Kidney (tissue), 14 donors: ENCODE data around the gene FAM168B. TPM values are rescaled to one million over a fixed set of nuclear protein-coding genes. Genes with fewer than 3 reads are reported as not detected.

ENCODE experiments used
- DNase-seq, 5 donors: peaks; one replicate each; pipeline ENCODE4 v3.0.0-alpha.2; 2013 to 2020
- FAIRE-seq: peaks from 2 replicates; lab custom pipeline; 2012; peaks lifted over from hg19 to GRCh38; lab: Jason Lieb, UNC
- H3K27ac ChIP-seq, 2 donors: one replicate each; pipeline ENCODE4 v1.7.0; 2013; ENCODE audit warnings: low read depth in 2 of 2, low read length in 2 of 2, inconsistent platforms in 1 of 2
- H3K27me3 ChIP-seq: one replicate; pipeline ENCODE4 v1.7.1; 2013; ENCODE audit warnings: low read length, inconsistent platforms; ENCODE audit not compliant: control insufficient read depth, insufficient read depth
- H3K36me3 ChIP-seq, 3 donors: one replicate each; pipeline versions ENCODE4 v1.7.0 to v1.7.1; 2013; ENCODE audit warnings: low read length in 3 of 3, control low read depth in 1 of 3, inconsistent platforms in 1 of 3; ENCODE audit not compliant: insufficient read depth in 3 of 3, control insufficient read depth in 2 of 3
- H3K4me1 ChIP-seq, 3 donors: one replicate each; pipeline versions ENCODE4 v1.7.0 to v1.7.1; 2013; ENCODE audit warnings: low read length in 3 of 3, inconsistent platforms in 1 of 3, low read depth in 1 of 3; ENCODE audit not compliant: control insufficient read depth in 2 of 3, insufficient read depth in 2 of 3
- H3K4me3 ChIP-seq, 3 donors: one replicate each; pipeline versions ENCODE4 v1.7.0 to v1.8.1; 2013; ENCODE audit warnings: low read length in 3 of 3, control low read depth in 1 of 3, inconsistent platforms in 1 of 3
- H3K9ac ChIP-seq, 3 donors: one replicate each; pipeline versions ENCODE4 v1.7.0 to v1.7.1; 2013; ENCODE audit warnings: low read length in 3 of 3, control low read depth in 1 of 3, inconsistent platforms in 1 of 3
- H3K9me3 ChIP-seq, 3 donors: one replicate each; pipeline versions ENCODE4 v1.7.0 to v1.7.1; 2013; ENCODE audit warnings: low read length in 3 of 3, control low read depth in 1 of 3, inconsistent platforms in 1 of 3; ENCODE audit not compliant: control insufficient read depth in 2 of 3, insufficient read depth in 1 of 3
- CTCF ChIP-seq: IDR thresholded peaks from 3 replicates; pipeline ENCODE4 v1.5.1; 2012; ENCODE audit warnings: mild to moderate bottlenecking, moderate library complexity, borderline replicate concordance; ENCODE audit not compliant: insufficient read depth; ENCODE audit errors: extremely low read depth
- intact Hi-C: fragments of 100-400 bp; cut with DNase I; formaldehyde crosslinking; loops from one replicate; pipeline ENCODE4 v1.11.1; 2022
- polyA plus RNA-seq: library from polyadenylated mRNA; stranded (reverse); fragments of 350-450 nt; fragmentation: Illumina TruSeq; extraction: RNeasy Lipid Tissue Mini Kit (QIAGEN cat#74804); gene quantifications from one replicate; pipeline ENCODE4 v1.2.3, GENCODE V29; 2014; ENCODE audit warnings: low read depth, low replicate concordance; ENCODE audit not compliant: insufficient read depth
- total RNA-seq: library from RNA; stranded (reverse); fragmentation: NEBNext Ultra II Directional; extraction: Animal tissue kit (Norgen Biotek cat#: 25700); gene quantifications from one replicate; pipeline ENCODE4 v1.2.1, GENCODE V29; 2021
- donor health status: control.
- donor health status: control.
- donor health status: control.
- donor health status: control.
- donor health status: control.
- donor health status: DM: yes; HTN: yes; CAD: no.
- donor health status: Normal renal cell carcinoma (clear cell type).

FAM168B gene
- total and polyA plus RNA-seq, 2 donors from 2014 or later = 34.1 to 89.9 TPM

- Histone ChIP-seq H3K9ac (no peak overlapping the region), H3K4me1 (no peaks in the 10 kb centered on the region), H3K27me3 (no peaks in the 10 kb centered on the region), H3K27ac (no peak overlapping the region), H3K4me3 (no peak overlapping the region), H3K9me3 (peaks cover 0 to 2% (median 0%) of the 10 kb centered on the region in 3 donors), H3K36me3 (no peaks in the 10 kb centered on the region)
- no peak for TF ChIP-seq CTCF
- intact Hi-C loops = no loop called here
- FAIRE-seq (no peak), DNase-seq (no peak)
Measured at GRCh38 chr2:131009713-131010475, 83.4 kb downstream of the FAM168B start.

GRCh38 chr2:131008967-131009366 is 84.3 kb downstream of the FAM168B start:
- Histone ChIP-seq H3K27me3 (no peaks in the 10 kb centered on the region), H3K4me3 (no peak overlapping the region), H3K4me1 (no peaks in the 10 kb centered on the region), H3K36me3 (no peaks in the 10 kb centered on the region), H3K9me3 (peaks cover 0 to 2% (median 0%) of the 10 kb centered on the region in 3 donors), H3K9ac (no peak overlapping the region), H3K27ac (no peak overlapping the region)
- intact Hi-C loops = no loop called here
- no peak for FAIRE-seq
- DNase-seq = no peak
- TF ChIP-seq CTCF = no peak

- Histone ChIP-seq H3K27me3 (no peaks in the 10 kb centered on the region), H3K4me3 (no peak overlapping the region), H3K9ac (no peak overlapping the region), H3K9me3 (peaks cover 0 to 2% (median 0%) of the 10 kb centered on the region in 3 donors), H3K4me1 (no peaks in the 10 kb centered on the region), H3K27ac (no peak overlapping the region), H3K36me3 (no peaks in the 10 kb centered on the region)
- TF ChIP-seq CTCF = no peak
- no peak for FAIRE-seq
- intact Hi-C loops = no loop called here
- no peak for DNase-seq
Measured at GRCh38 chr2:131006561-131006960, 86.7 kb downstream of the FAM168B start.
